Prostate gland (tissue), 2 donors: ENCODE measurements around the gene FAM181A. TPM values are rescaled to one million over a fixed set of nuclear protein-coding genes. Genes with fewer than 3 reads are reported as not detected.

Experiments
- DNase-seq: peaks from one replicate; pipeline ENCODE4 v3.0.0-alpha.2; 2019; ENCODE audit warnings: low spot score
- H3K27ac ChIP-seq, 2 donors: fragments of 200-600 bp; sonication (generic); 2 replicates each; pipeline ENCODE4 v1.5.1; 2017 to 2019
- H3K27me3 ChIP-seq: fragments of 200-600 bp; sonication (generic); replicated peaks from 2 replicates; pipeline ENCODE4 v1.5.1; 2019; ENCODE audit not compliant: insufficient read depth
- H3K36me3 ChIP-seq, 2 donors: fragments of 200-600 bp; sonication (generic); 1 replicate in 1 of 2; 2 replicates in 1 of 2; pipeline versions ENCODE4 v1.5.1 to v1.8.1; 2017 to 2019
- H3K4me1 ChIP-seq: fragments of 200-600 bp; sonication (generic); replicated peaks from 2 replicates; pipeline ENCODE4 v1.5.1; 2019
- H3K4me3 ChIP-seq, 2 donors: fragments of 200-600 bp; sonication (generic); 2 replicates each; pipeline ENCODE4 v1.5.1; 2017 to 2019
- H3K9me3 ChIP-seq: fragments of 200-600 bp; sonication (generic); 2 replicates; pipeline ENCODE4 v1.5.1; 2017
- CTCF ChIP-seq, 4 experiments: fragments of 200-600 bp in 2 of 4; fragments of 450-650 bp in 2 of 4; sonication (generic) in 2 of 4; IDR thresholded peaks; 1 replicate in 3 of 4; 2 replicates in 1 of 4; pipeline ENCODE4 v1.5.1; 2016 to 2019; ENCODE audit warnings: antibody characterized with exemption in 4 of 4, mild to moderate bottlenecking in 2 of 4, moderate library complexity in 2 of 4
- POLR2A ChIP-seq: fragments of 450-650 bp; IDR thresholded peaks from one replicate; pipeline ENCODE4 v1.6.1; 2016; ENCODE audit warnings: antibody characterized with exemption, mild to moderate bottlenecking
- POLR2AphosphoS5 ChIP-seq: sonication (generic); formaldehyde crosslinking; IDR thresholded peaks from one replicate; pipeline ENCODE4 v1.6.1; 2017; ENCODE audit warnings: antibody characterized with exemption
- WGBS: methylation state at CpG from one replicate; pipeline ENCODE4 v1.1.5; 2018; 5-methylcytosine and 5-hydroxymethylcytosine counted together
- intact Hi-C: fragments of 100-400 bp; cut with DNase I; formaldehyde crosslinking; loops from one replicate; pipeline ENCODE4 v1.14.2; 2022
- total RNA-seq, 2 donors: library from RNA; depleted of rRNA; stranded (reverse); fragments of >200 nt; gene quantifications; one replicate each; pipeline ENCODE4 v1.1.0, GENCODE V29; 2016

Gene FAM181A
- total RNA-seq, 2 donors from 2014 or later, result 3.1 TPM; not detected in 1

DNA sequence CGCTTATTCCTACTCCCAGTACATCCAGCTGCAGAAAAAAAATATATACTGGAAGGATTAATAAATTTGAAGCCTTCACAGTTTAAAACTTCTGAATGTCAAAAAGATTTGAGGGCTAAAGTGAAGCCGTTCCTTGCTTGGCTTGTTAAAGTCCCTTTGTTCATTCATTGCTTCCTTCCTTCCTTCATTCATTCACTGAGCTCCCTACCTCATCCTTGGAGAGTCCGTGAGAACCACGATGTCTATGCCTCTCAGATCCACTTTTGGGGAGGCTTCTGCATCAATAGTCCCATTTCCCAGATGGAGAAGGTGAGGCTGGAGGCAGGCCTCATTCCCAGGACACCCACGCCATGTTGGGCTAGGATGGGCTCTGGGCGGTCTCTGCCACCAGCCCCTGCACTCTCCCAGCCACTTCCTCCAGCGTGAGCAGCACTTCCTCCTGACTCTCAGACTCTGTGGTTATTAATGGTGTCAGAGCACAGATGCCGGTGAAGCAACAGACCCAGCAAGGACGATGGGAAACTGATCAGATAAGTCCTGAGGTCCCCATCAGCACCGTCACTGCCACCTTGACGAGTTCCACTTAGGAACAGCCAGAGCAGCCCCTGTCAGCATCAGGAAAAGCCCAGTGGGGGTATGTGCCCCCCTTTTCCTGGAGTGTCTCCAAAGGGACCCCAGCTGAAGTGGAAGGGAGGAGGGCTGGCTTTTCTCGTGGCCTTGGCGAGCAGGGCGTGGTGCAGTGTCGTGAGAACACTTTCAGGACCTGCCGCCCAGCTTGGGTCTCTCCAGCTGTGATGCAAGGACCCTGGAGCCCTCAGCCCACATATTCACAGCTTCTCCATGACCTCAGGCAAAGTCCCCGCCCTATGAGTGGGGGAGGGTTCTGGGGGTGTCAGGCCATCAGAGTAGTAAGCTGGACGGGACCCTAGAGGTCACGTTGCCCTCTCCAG lies 28.0 kb downstream of the FAM181A start:
- Histone ChIP-seq H3K27ac (no peak overlapping the region), H3K4me1 (no peaks in the 10 kb centered on the region), H3K36me3 (no peaks in the 10 kb centered on the region), H3K9me3 (no peaks in the 10 kb centered on the region), H3K4me3 (no peak overlapping the region), H3K27me3 (no peaks in the 10 kb centered on the region)
- intact Hi-C loops, result no loop called here
- no peak for DNase-seq
- TF ChIP-seq POLR2A, result no peak
- no peak for TF ChIP-seq CTCF (IDR thresholded peaks at IDR 0.05)
- TF ChIP-seq POLR2AphosphoS5, result no peak
- WGBS, result 71% methylated on average over 19 of the region's 19 CpGs

DNA sequence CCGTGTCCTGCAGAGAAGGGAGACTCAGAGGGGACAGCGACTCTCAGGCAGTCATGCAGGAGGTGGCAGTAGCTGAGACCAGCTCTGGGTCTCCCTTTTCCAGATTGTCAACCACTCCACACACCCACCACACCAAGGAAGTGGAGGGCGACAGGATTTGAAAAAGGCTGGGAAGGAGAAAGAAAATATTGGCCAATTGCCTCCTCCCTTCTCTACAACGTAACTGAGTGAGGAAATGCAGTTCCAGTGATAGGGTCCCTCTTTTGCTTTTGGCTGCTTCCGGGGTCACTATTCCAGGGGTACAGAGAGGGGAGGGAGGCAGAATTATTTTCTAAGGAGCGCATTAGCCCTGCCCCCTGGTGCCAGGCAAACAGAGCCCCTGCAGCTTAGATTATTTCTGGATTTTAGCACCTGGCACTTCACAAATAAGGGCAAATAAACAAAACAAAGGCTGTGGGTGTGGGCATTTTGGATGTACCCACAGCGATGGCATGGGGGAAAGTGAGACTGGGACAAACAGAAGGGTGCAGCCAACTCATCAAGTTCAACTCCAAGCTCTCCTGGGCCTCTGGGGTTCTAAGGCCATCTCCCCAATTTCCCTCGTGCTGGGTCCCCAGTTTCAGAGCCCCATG lies 28.8 kb downstream of the FAM181A start:
- Histone ChIP-seq H3K4me3 (no peak overlapping the region), H3K27me3 (no peaks in the 10 kb centered on the region), H3K9me3 (no peaks in the 10 kb centered on the region), H3K4me1 (no peaks in the 10 kb centered on the region), H3K27ac (no peak overlapping the region), H3K36me3 (no peaks in the 10 kb centered on the region)
- no peak for TF ChIP-seq POLR2A
- no peak for TF ChIP-seq POLR2AphosphoS5
- TF ChIP-seq CTCF (IDR thresholded peaks at IDR 0.05), result no peak
- WGBS, result 63% methylated on average over 8 of the region's 8 CpGs
- intact Hi-C loops, result no loop called here
- no peak for DNase-seq

- Histone ChIP-seq H3K36me3 (no peaks in the 10 kb centered on the region), H3K9me3 (no peaks in the 10 kb centered on the region), H3K4me1 (no peaks in the 10 kb centered on the region), H3K27me3 (no peaks in the 10 kb centered on the region), H3K27ac (no peak overlapping the region), H3K4me3 (no peak overlapping the region)
- TF ChIP-seq POLR2A (no peak), POLR2AphosphoS5 (no peak), CTCF (IDR thresholded peaks at IDR 0.05) (no peak)
- DNase-seq, result no peak
- 58% methylated on average over 14 of the region's 14 CpGs for WGBS
- intact Hi-C loops, result no loop called here
These were observed 29.6 kb downstream of the FAM181A start for GRCh38 chr14:93956514-93957332.

DNA sequence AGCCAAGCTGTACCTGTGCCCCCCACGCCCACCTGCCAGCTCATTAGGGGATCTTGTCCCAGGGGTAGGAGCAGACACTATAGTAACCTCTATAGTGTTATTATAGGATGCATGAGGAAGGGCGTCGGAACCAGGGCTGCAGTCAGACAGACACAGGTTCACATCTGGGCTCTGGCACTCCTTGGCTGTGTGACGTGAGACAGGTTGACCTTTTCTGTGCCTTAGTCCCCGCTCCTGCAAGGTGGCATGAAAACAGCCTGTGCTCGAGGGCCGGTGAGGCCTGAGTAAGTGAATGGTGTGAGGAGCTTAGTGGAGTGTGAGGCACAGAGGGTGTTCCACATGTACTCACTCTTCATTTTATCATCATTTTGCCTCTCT lies 30.2 kb downstream of the FAM181A start:
- Histone ChIP-seq H3K4me3 (no peak overlapping the region), H3K36me3 (no peaks in the 10 kb centered on the region), H3K9me3 (no peaks in the 10 kb centered on the region), H3K27ac (no peak overlapping the region), H3K4me1 (no peaks in the 10 kb centered on the region), H3K27me3 (no peaks in the 10 kb centered on the region)
- no peak for DNase-seq
- TF ChIP-seq POLR2A (no peak), CTCF (IDR thresholded peaks at IDR 0.05) (no peak), POLR2AphosphoS5 (no peak)
- WGBS, result 74% methylated on average over 5 of the region's 7 CpGs
- intact Hi-C loops, result no loop called here
